ENCODE data around the gene CRELD2.

The CRELD2 gene

GRCh38 chr22:49873228-49873940, 45.0 kb upstream of the CRELD2 start:
- FAIRE-seq = no peak
- TF ChIP-seq CTCF (IDR thresholded peaks at IDR 0.05; ENCODE audit: insufficient read depth, missing control alignments) = no peak
- no peak for DNase-seq (ENCODE audit: insufficient read length, low spot score)

- TF ChIP-seq CTCF (IDR thresholded peaks at IDR 0.05; ENCODE audit: insufficient read depth, missing control alignments) = no peak
- FAIRE-seq (no peak), DNase-seq (ENCODE audit: insufficient read length, low spot score) (no peak)
Observed at GRCh38 chr22:49877642-49878041, 40.8 kb upstream of the CRELD2 start.

- FAIRE-seq (no peak), DNase-seq (ENCODE audit: insufficient read length, low spot score) (no peak)
- TF ChIP-seq CTCF (IDR thresholded peaks at IDR 0.05; ENCODE audit: insufficient read depth, missing control alignments) = no peak
Observed at GRCh38 chr22:49878206-49878605, 40.2 kb upstream of the CRELD2 start.

GRCh38 chr22:49879871-49880270, 38.6 kb upstream of the CRELD2 start:
- no peak for TF ChIP-seq CTCF (IDR thresholded peaks at IDR 0.05; ENCODE audit: insufficient read depth, missing control alignments)
- no peak for FAIRE-seq

GRCh38 chr22:49880281-49880680, 38.2 kb upstream of the CRELD2 start:
- no peak for DNase-seq (ENCODE audit: insufficient read length, low spot score)
- no peak for FAIRE-seq
- TF ChIP-seq CTCF (IDR thresholded peaks at IDR 0.05; ENCODE audit: insufficient read depth, missing control alignments) = no peak

More at GRCh38 chr22:49879871-49880270, 38.6 kb upstream of the CRELD2 start:
- DNase-seq (ENCODE audit: insufficient read length, low spot score) = no peak

- FAIRE-seq = no peak
- TF ChIP-seq CTCF (IDR thresholded peaks at IDR 0.05; ENCODE audit: insufficient read depth, missing control alignments) = no peak
- no peak for DNase-seq (ENCODE audit: insufficient read length, low spot score)
Observed at GRCh38 chr22:49881856-49882255, 36.6 kb upstream of the CRELD2 start.

- FAIRE-seq (no peak), DNase-seq (ENCODE audit: insufficient read length, low spot score) (no peak)
- TF ChIP-seq CTCF (IDR thresholded peaks at IDR 0.05; ENCODE audit: insufficient read depth, missing control alignments) = no peak
Observed at GRCh38 chr22:49882519-49883293, 35.7 kb upstream of the CRELD2 start.

Data from D721Med (cell line).